GM19468 (cell line): ENCODE data around the gene DENND1A.

ENCODE experiments used
- ATAC-seq: cut with Tn5 transposase; IDR thresholded peaks from one replicate; pipeline ENCODE4 v1.9.1; 2021; ENCODE audit warnings: mild to moderate bottlenecking, moderate library complexity, moderate number of reproducible peaks; ENCODE audit not compliant: unreplicated experiment; ENCODE audit errors: extremely low read depth

DENND1A gene

GRCh38 chr9:123555646-123556045, 374.3 kb downstream of the DENND1A start:
- no peak for ATAC-seq

GRCh38 chr9:123552530-123552929, 377.4 kb downstream of the DENND1A start:
- no peak for ATAC-seq

GRCh38 chr9:123551734-123552133, 378.2 kb downstream of the DENND1A start:
- no peak for ATAC-seq

GRCh38 chr9:123550797-123551196, 379.1 kb downstream of the DENND1A start:
- ATAC-seq, result no peak

GRCh38 chr9:123550012-123550411, 379.9 kb downstream of the DENND1A start:
- no peak for ATAC-seq

GRCh38 chr9:123548741-123549545, 381.0 kb downstream of the DENND1A start:
- ATAC-seq, result no peak

GRCh38 chr9:123544007-123544827, 385.7 kb downstream of the DENND1A start:
- no peak for ATAC-seq

GRCh38 chr9:123543492-123543891, 386.4 kb downstream of the DENND1A start:
- no peak for ATAC-seq

- ATAC-seq, result no peak
Observed at GRCh38 chr9:123542435-123543225, 387.3 kb downstream of the DENND1A start.

- ATAC-seq, result no peak
Observed at GRCh38 chr9:123541411-123541810, 388.5 kb downstream of the DENND1A start.

GRCh38 chr9:123540457-123540856, 389.5 kb downstream of the DENND1A start:
- ATAC-seq, result no peak

GRCh38 chr9:123537809-123538208, 392.1 kb downstream of the DENND1A start:
- ATAC-seq, result no peak

GRCh38 chr9:123536455-123536868, 393.5 kb downstream of the DENND1A start:
- ATAC-seq, result no peak

- no peak for ATAC-seq
Observed at GRCh38 chr9:123534336-123534735, 395.6 kb downstream of the DENND1A start.

- ATAC-seq, result no peak
Observed at GRCh38 chr9:123530244-123530643, 399.7 kb downstream of the DENND1A start.

- ATAC-seq, result no peak
Observed at GRCh38 chr9:123528501-123528900, 401.4 kb downstream of the DENND1A start.

- ATAC-seq, result no peak
Observed at GRCh38 chr9:123527981-123528380, 401.9 kb downstream of the DENND1A start.

- no peak for ATAC-seq
Observed at GRCh38 chr9:123525957-123526356, 404.0 kb downstream of the DENND1A start.

- no peak for ATAC-seq
Observed at GRCh38 chr9:123525424-123525823, 404.5 kb downstream of the DENND1A start.

GRCh38 chr9:123524866-123525265, 405.1 kb downstream of the DENND1A start:
- no peak for ATAC-seq

GRCh38 chr9:123523845-123524244, 406.1 kb downstream of the DENND1A start:
- ATAC-seq, result no peak
